Lower leg skin (tissue), 4 donors: Measurements from ENCODE around the gene GPC6. TPM values are rescaled to one million over a fixed set of nuclear protein-coding genes. Genes with fewer than 3 reads are reported as not detected.

Experiments
- DNase-seq, 2 donors: peaks; one replicate each; pipeline ENCODE4 v3.0.0-alpha.2; 2019; ENCODE audit warnings: low spot score in 2 of 2
- H3K4me3 ChIP-seq: fragments of 200-600 bp; sonication (generic); 2 replicates; pipeline ENCODE4 v1.5.1; 2017; ENCODE audit warnings: mild to moderate bottlenecking, low read depth; ENCODE audit not compliant: poor library complexity, severe bottlenecking
- POLR2A ChIP-seq, 2 donors: fragments of 450-650 bp; IDR thresholded peaks; one replicate each; pipeline ENCODE4 v1.6.1; 2016 to 2017; ENCODE audit warnings: antibody characterized with exemption in 2 of 2, mild to moderate bottlenecking in 1 of 2, moderate library complexity in 1 of 2
- WGBS, 2 donors: methylation state at CpG; one replicate each; pipeline ENCODE4 v1.1.5; 2018; 5-methylcytosine and 5-hydroxymethylcytosine counted together
- intact Hi-C: fragments of 100-400 bp; cut with DNase I; formaldehyde crosslinking; loops from one replicate; pipeline ENCODE4 v1.15.0; 2023; ENCODE audit warnings: low total_unique reads
- total RNA-seq, 4 donors: library from RNA; depleted of rRNA; stranded (reverse); fragments of >200 nt; gene quantifications; one replicate each; pipeline ENCODE4 v1.1.0, GENCODE V29; 2016
- TF ChIP-seq, protein P1 (sequence below), 3 donors: fragments of 450-650 bp; IDR thresholded peaks; one replicate each; pipeline ENCODE4 v1.5.1; 2016; ENCODE audit warnings: antibody characterized with exemption in 3 of 3, mild to moderate bottlenecking in 3 of 3, moderate library complexity in 2 of 3

Gene GPC6
- total RNA-seq, 4 donors from 2014 or later = 1.4 to 5.2 (median 2.5) TPM

- intact Hi-C loops = no loop called here
- TF ChIP-seq POLR2A (IDR thresholded peaks at IDR 0.05) = no peak
- TF ChIP-seq, protein P1, sequence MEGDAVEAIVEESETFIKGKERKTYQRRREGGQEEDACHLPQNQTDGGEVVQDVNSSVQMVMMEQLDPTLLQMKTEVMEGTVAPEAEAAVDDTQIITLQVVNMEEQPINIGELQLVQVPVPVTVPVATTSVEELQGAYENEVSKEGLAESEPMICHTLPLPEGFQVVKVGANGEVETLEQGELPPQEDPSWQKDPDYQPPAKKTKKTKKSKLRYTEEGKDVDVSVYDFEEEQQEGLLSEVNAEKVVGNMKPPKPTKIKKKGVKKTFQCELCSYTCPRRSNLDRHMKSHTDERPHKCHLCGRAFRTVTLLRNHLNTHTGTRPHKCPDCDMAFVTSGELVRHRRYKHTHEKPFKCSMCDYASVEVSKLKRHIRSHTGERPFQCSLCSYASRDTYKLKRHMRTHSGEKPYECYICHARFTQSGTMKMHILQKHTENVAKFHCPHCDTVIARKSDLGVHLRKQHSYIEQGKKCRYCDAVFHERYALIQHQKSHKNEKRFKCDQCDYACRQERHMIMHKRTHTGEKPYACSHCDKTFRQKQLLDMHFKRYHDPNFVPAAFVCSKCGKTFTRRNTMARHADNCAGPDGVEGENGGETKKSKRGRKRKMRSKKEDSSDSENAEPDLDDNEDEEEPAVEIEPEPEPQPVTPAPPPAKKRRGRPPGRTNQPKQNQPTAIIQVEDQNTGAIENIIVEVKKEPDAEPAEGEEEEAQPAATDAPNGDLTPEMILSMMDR (IDR thresholded peaks at IDR 0.05) = no peak
- no peak overlapping the region for H3K4me3 ChIP-seq
- no peak for DNase-seq
These were observed 1054.2 kb downstream of the GPC6 start for GRCh38 chr13:94280845-94281244.

DNA sequence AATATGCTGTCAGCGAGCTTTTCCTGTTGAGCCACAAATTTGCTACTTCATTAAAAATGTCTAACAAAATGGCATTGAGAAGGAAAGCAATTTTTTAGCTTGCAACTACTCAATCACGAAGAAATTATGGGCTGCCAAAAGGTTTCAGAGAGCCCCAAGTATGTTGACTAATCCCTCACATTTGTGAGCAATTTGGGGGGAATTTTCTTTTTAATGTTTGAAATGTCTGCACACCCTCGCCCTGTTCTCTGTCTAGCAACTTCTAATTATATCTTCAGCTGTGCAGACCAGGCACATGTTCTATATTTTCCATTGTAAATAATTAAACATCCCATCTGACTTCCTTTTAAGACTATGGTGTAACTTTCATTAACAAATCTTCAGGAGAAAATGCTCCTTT is 1060.0 kb downstream of the GPC6 start:
- no peak overlapping the region for H3K4me3 ChIP-seq
- TF ChIP-seq, protein P1 (IDR thresholded peaks at IDR 0.05) = no peak
- no peak for TF ChIP-seq POLR2A (IDR thresholded peaks at IDR 0.05)
- 37 to 52% methylated on average over 3 of the region's 3 CpGs for WGBS, 2 donors
- intact Hi-C loops = no loop called here
- DNase-seq = no peak

DNA sequence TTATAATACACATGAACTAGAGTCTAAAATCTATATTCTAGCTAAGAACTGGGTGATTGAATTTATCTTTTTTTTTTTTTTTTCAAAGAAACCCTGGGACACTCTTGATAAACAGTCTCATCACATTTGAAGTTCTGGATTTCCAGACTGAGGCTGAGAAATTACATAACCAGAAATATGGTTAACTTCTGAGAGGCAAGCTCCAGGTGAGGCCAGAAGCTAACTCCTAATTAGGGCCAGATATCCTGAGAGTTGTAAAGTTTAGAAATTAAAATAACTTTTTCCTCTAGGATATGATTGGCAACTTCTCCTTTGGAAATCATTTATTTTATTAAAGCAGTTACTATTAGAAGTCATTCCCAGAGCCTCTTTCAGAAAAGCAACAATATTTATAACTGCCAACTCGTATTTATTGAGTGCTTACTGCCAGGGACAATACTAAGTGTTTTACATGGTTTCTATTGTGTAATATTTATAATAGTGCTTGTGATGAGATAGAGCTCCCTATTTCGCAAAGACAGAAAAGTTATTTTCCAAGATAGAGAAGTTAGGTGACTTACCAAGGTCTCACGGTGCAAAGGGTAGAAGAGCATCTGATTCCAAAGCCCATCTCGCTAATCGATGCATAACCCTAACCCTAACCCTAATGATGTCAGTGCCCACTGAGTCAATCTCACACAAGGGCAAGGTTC is 1065.2 kb downstream of the GPC6 start:
- TF ChIP-seq, protein P1 (IDR thresholded peaks at IDR 0.05) = no peak
- TF ChIP-seq POLR2A (IDR thresholded peaks at IDR 0.05) = no peak
- intact Hi-C loops = no loop called here
- DNase-seq = no peak
- WGBS, 2 donors = 84 to 87% methylated on average over 5 of the region's 5 CpGs
- no peak overlapping the region for H3K4me3 ChIP-seq

GRCh38 chr13:94292323-94292640 is 1065.7 kb downstream of the GPC6 start:
- no peak for TF ChIP-seq POLR2A (IDR thresholded peaks at IDR 0.05)
- TF ChIP-seq, protein P1 (IDR thresholded peaks at IDR 0.05) = no peak
- intact Hi-C loops = no loop called here
- 77 to 84% methylated on average over 1 of the region's 1 CpG for WGBS, 2 donors
- DNase-seq = no peak
- H3K4me3 ChIP-seq = no peak overlapping the region

DNA sequence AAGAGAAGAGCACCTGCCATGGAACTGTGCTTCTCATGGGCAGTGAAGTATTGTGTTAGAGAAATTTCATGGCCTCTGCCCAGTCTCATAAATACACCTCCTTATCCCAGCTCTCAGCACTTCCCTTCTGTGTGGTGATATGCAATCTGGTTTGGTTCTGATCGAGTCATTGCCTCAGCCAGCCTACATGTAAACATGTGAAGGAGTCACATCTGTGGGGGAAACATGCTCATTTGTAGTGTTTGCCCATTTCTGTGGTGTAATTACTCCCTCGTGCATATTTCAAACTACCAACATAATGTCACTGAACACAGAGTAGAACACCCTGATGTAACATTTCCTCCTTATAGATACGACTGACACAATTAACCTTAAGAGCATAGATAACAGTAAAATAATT is 1069.9 kb downstream of the GPC6 start:
- intact Hi-C loops = no loop called here
- DNase-seq = no peak
- H3K4me3 ChIP-seq = no peak overlapping the region
- WGBS, 2 donors = 84% methylated on average over 3 of the region's 3 CpGs
- TF ChIP-seq, protein P1 (IDR thresholded peaks at IDR 0.05) = no peak
- TF ChIP-seq POLR2A (IDR thresholded peaks at IDR 0.05) = no peak

GRCh38 chr13:94298346-94298745 is 1071.7 kb downstream of the GPC6 start:
- H3K4me3 ChIP-seq = no peak overlapping the region
- intact Hi-C loops = no loop called here
- TF ChIP-seq, protein P1 (IDR thresholded peaks at IDR 0.05) = no peak
- TF ChIP-seq POLR2A (IDR thresholded peaks at IDR 0.05) = no peak
- WGBS, 2 donors = 77 to 88% methylated on average over 4 of the region's 4 CpGs
- DNase-seq = no peak
